ENCODE measurements around the gene SMOC2.
"Not testable (repeated sequence)": the region's sequence is repeated elsewhere in the genome, so short reads cannot be mapped to it uniquely, and the experiment has no call there.

Gene SMOC2

GRCh38 chr6:168517742-168518347 is 76.9 kb downstream of the SMOC2 start:
- no peak for DNase-seq (ENCODE audit: low read depth)

- no peak for DNase-seq (ENCODE audit: low read depth)
Measured at GRCh38 chr6:168518348-168518745, 77.4 kb downstream of the SMOC2 start.

- DNase-seq (ENCODE audit: low read depth) = no peak
Measured at GRCh38 chr6:168518867-168519266, 77.9 kb downstream of the SMOC2 start.

- no peak for DNase-seq (ENCODE audit: low read depth)
Measured at GRCh38 chr6:168520233-168520632, 79.2 kb downstream of the SMOC2 start.

GRCh38 chr6:168524571-168525001 is 83.6 kb downstream of the SMOC2 start:
- DNase-seq (ENCODE audit: low read depth) = no peak

GRCh38 chr6:168525114-168525513 is 84.1 kb downstream of the SMOC2 start:
- no peak for DNase-seq (ENCODE audit: low read depth)

- DNase-seq (ENCODE audit: low read depth) = no peak
Measured at GRCh38 chr6:168525926-168526630, 85.1 kb downstream of the SMOC2 start.

GRCh38 chr6:168526841-168527281 is 85.9 kb downstream of the SMOC2 start:
- peak; percentile 43 for DNase-seq (ENCODE audit: low read depth)

GRCh38 chr6:168527451-168528210 is 86.6 kb downstream of the SMOC2 start:
- DNase-seq (ENCODE audit: low read depth) = peak; percentile 40

GRCh38 chr6:168528474-168529095 is 87.6 kb downstream of the SMOC2 start:
- no peak for DNase-seq (ENCODE audit: low read depth)

GRCh38 chr6:168529214-168529613 is 88.2 kb downstream of the SMOC2 start:
- no peak for DNase-seq (ENCODE audit: low read depth)

- DNase-seq (ENCODE audit: low read depth) = no peak
Measured at GRCh38 chr6:168530653-168531071, 89.7 kb downstream of the SMOC2 start.

GRCh38 chr6:168532070-168532469 is 91.1 kb downstream of the SMOC2 start:
- DNase-seq (ENCODE audit: low read depth) = no peak

GRCh38 chr6:168533414-168533813 is 92.4 kb downstream of the SMOC2 start:
- no peak for DNase-seq (ENCODE audit: low read depth)

- DNase-seq (ENCODE audit: low read depth) = no peak
Measured at GRCh38 chr6:168534265-168534664, 93.3 kb downstream of the SMOC2 start.

GRCh38 chr6:168535711-168536110 is 94.7 kb downstream of the SMOC2 start:
- DNase-seq (ENCODE audit: low read depth) = no peak

- no peak for DNase-seq (ENCODE audit: low read depth)
Measured at GRCh38 chr6:168536196-168536595, 95.2 kb downstream of the SMOC2 start.

- no peak for DNase-seq (ENCODE audit: low read depth)
Measured at GRCh38 chr6:168536665-168537539, 95.9 kb downstream of the SMOC2 start.

GRCh38 chr6:168537540-168537884 is 96.5 kb downstream of the SMOC2 start:
- no peak for DNase-seq (ENCODE audit: low read depth)

- not testable (repeated sequence) for DNase-seq (ENCODE audit: low read depth)
Measured at GRCh38 chr6:168538188-168538891, 97.4 kb downstream of the SMOC2 start.
